ENCODE data around the gene TFAM. TPM values are rescaled to one million over a fixed set of nuclear protein-coding genes. Genes with fewer than 3 reads are reported as not detected.

Gene TFAM
- total and polyA plus RNA-seq, 2 of the 8 experiments (the other 6 are each of a cell fraction or from before 2014, with no cell fraction given): 29.3 to 97.3 TPM

DNA sequence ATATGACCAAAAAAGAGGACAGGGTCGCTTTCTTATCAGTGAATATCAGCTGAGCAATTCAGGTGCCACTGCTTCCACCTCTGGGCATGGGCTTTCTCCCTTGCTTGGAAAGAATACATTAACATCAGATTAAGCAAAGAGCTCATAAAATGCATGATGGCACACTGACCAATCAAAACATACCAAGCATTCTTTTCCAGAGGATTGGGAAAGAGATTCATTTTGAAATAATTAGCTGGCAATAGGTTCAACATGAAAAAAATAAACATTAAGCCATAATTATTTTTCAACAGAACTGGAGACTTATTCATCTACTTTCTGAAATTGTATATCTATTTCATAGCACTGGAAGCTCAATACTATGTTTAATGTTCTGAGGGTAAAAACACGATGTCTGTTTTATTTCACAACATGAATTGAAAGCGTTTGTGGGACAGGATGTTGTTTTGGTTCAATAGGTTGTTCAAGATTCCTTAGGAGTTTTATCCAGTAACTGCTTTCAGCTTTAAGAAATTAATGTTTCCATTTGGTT lies 53.2 kb downstream of the TFAM start (continued):
- TF ChIP-seq JUN (IDR thresholded peaks at IDR 0.05; ENCODE audit: low read depth, low read length) (no peak), SIRT6 (IDR thresholded peaks at IDR 0.05; ENCODE audit: low read length) (no peak)

Data from H1 (cell line).